Ishikawa (cell line): ENCODE measurements around the gene MCL1.

Experiments
- CEBPB ChIP-seq: IDR thresholded peaks from 2 replicates; pipeline ENCODE4 v1.6.1; 2012
- CREB1 ChIP-seq: IDR thresholded peaks from 2 replicates; pipeline ENCODE4 v1.6.1; 2012; ENCODE audit warnings: low read depth
- EGR1 ChIP-seq: IDR thresholded peaks from 2 replicates; pipeline ENCODE4 v1.6.1; 2012
- EP300 ChIP-seq: IDR thresholded peaks from 2 replicates; pipeline ENCODE4 v1.6.1; 2012; ENCODE audit warnings: borderline replicate concordance
- FOXM1 ChIP-seq: IDR thresholded peaks from 2 replicates; pipeline ENCODE4 v1.6.1; 2012; ENCODE audit warnings: low read depth, borderline replicate concordance
- MAX ChIP-seq: IDR thresholded peaks from 2 replicates; pipeline ENCODE4 v1.6.1; 2012
- NFIC ChIP-seq: IDR thresholded peaks from 2 replicates; pipeline ENCODE4 v1.6.1; 2012
- RAD21 ChIP-seq: IDR thresholded peaks from 2 replicates; pipeline ENCODE4 v1.6.1; 2012; ENCODE audit warnings: low read depth
- REST ChIP-seq: IDR thresholded peaks from 2 replicates; pipeline ENCODE4 v1.6.1; 2012; ENCODE audit warnings: low read depth, mild to moderate bottlenecking
- TAF1 ChIP-seq: IDR thresholded peaks from 2 replicates; pipeline ENCODE4 v1.6.1; 2012; ENCODE audit warnings: low read depth, mild to moderate bottlenecking
- TCF12 ChIP-seq: IDR thresholded peaks from 2 replicates; pipeline ENCODE4 v1.6.1; 2012; ENCODE audit warnings: low read depth
- TEAD4 ChIP-seq: IDR thresholded peaks from 2 replicates; pipeline ENCODE4 v1.6.1; 2012
- USF1 ChIP-seq: IDR thresholded peaks from 2 replicates; pipeline ENCODE4 v1.6.1; 2012
- YY1 ChIP-seq: IDR thresholded peaks from 2 replicates; pipeline ENCODE4 v1.6.1; 2012; ENCODE audit warnings: low read depth
- ZBTB7A ChIP-seq: IDR thresholded peaks from 2 replicates; pipeline ENCODE4 v1.6.1; 2012; ENCODE audit warnings: low read depth

The MCL1 gene

GRCh38 chr1:150562446-150563339 is 16.7 kb downstream of the MCL1 start:
- TF ChIP-seq EP300 (no peak), TAF1 (0 out of 2 replicates have a peak, but pooled peaks have one; percentile 1)

- no peak for TF ChIP-seq YY1
- TF ChIP-seq ZBTB7A = no peak; the same call in 1 of the 2 replicates
- no peak for TF ChIP-seq MAX
- peak; percentile 53 for TF ChIP-seq NFIC
- 0 out of 2 replicates have a peak, but pooled peaks have one; percentile 28 for TF ChIP-seq TAF1
- TF ChIP-seq USF1 = peak; percentile 79
- TF ChIP-seq FOXM1 = peak; percentile 9; the same call in 1 of the 2 replicates
- TF ChIP-seq RAD21 = no peak
- peak; percentile 57; the same call in 1 of the 2 replicates for TF ChIP-seq TCF12
- no peak for TF ChIP-seq REST
- TF ChIP-seq CEBPB = no peak
- TF ChIP-seq EP300 = peak; percentile 68; the same call in 1 of the 2 replicates
- TF ChIP-seq CREB1 = no peak
- TF ChIP-seq EGR1 = no peak
- peak; percentile 53 for TF ChIP-seq TEAD4
Observed at GRCh38 chr1:150561974-150562445, 17.4 kb downstream of the MCL1 start.

- peak; percentile 75 for TF ChIP-seq NFIC
- no peak for TF ChIP-seq TAF1
- TF ChIP-seq EP300 = peak; percentile 60; the same call in 1 of the 2 replicates
- TF ChIP-seq ZBTB7A = 0 out of 2 replicates have a peak, but pooled peaks have one; percentile 35
- TF ChIP-seq TEAD4 = peak; percentile 89
- no peak for TF ChIP-seq YY1
- TF ChIP-seq CREB1 = 0 out of 2 replicates have a peak, but pooled peaks have one; percentile 1
- no peak for TF ChIP-seq CEBPB
- TF ChIP-seq REST = no peak
- no peak for TF ChIP-seq USF1
- no peak for TF ChIP-seq EGR1
- peak; percentile 55; the same call in 1 of the 2 replicates for TF ChIP-seq TCF12
- no peak for TF ChIP-seq MAX
- 0 out of 2 replicates have a peak, but pooled peaks have one; percentile 23 for TF ChIP-seq FOXM1
- TF ChIP-seq RAD21 = peak; percentile 33; the same call in 1 of the 2 replicates
Observed at GRCh38 chr1:150561254-150561973, 18.0 kb downstream of the MCL1 start.

- TF ChIP-seq CEBPB (no peak), YY1 (0 out of 2 replicates have a peak, but pooled peaks have one; percentile 1), RAD21 (peak; percentile 80), EGR1 (no peak), EP300 (no peak), CREB1 (no peak)
Observed at GRCh38 chr1:150560576-150561253, 18.7 kb downstream of the MCL1 start.

GRCh38 chr1:150560011-150560438 is 19.4 kb downstream of the MCL1 start:
- TF ChIP-seq YY1 (no peak), ZBTB7A (0 out of 2 replicates have a peak, but pooled peaks have one; percentile 20), RAD21 (peak; percentile 57)
